ENCODE data around the gene CYTH1. TPM values are rescaled to one million over a fixed set of nuclear protein-coding genes. Genes with fewer than 3 reads are reported as not detected.

Gene CYTH1
- total RNA-seq, 1 donor from 2014 or later = 25.0 TPM

- Histone ChIP-seq H3K27ac (ENCODE audit: low read depth, low read length) (no peak overlapping the region), H3K79me2 (ENCODE audit: insufficient read depth, low read length) (peaks cover 20% of the 10 kb centered on the region), H3K27me3 (ENCODE audit: insufficient read depth, low read length) (no peaks in the 10 kb centered on the region), H3K4me3 (ENCODE audit: insufficient read depth, low read depth, low read length) (no peak overlapping the region), H3K4me2 (ENCODE audit: low read length) (no peak overlapping the region), H2AFZ (ENCODE audit: low read depth, low read length) (no peak overlapping the region), H3K4me1 (ENCODE audit: insufficient read depth, low read length) (peaks cover 24% of the 10 kb centered on the region), H4K20me1 (ENCODE audit: insufficient read depth, low read length) (peaks cover 9% of the 10 kb centered on the region), H3K9me3 (ENCODE audit: insufficient read depth, low read depth, low read length) (no peaks in the 10 kb centered on the region), H3K9ac (ENCODE audit: low read length) (no peak overlapping the region), H3K36me3 (ENCODE audit: insufficient read depth, low read length) (no peaks in the 10 kb centered on the region)
- H3K4me1 Mint-ChIP-seq (ENCODE audit: low read depth, unreplicated experiment) = peaks cover 20% of the 10 kb centered on the region
- no peaks in the 10 kb centered on the region for H3K9me3 Mint-ChIP-seq (ENCODE audit: unreplicated experiment)
- FAIRE-seq (no peak), DNase-seq (ENCODE audit: low read depth) (no peak)
- peaks cover 13% of the 10 kb centered on the region for H3K36me3 Mint-ChIP-seq (ENCODE audit: low read depth, unreplicated experiment)
- no peaks in the 10 kb centered on the region for H3K27me3 Mint-ChIP-seq (ENCODE audit: low read depth, unreplicated experiment)
- no peak overlapping the region for H3K4me3 Mint-ChIP-seq (ENCODE audit: unreplicated experiment)
- no peak overlapping the region for H3K27ac Mint-ChIP-seq (ENCODE audit: unreplicated experiment)
- TF ChIP-seq CTCF (IDR thresholded peaks at IDR 0.05; ENCODE audit: insufficient read depth, low read depth, low read length) (no peak), EZH2 (IDR thresholded peaks at IDR 0.05; ENCODE audit: insufficient read depth, low read length) (no peak)
Measured at GRCh38 chr17:78709751-78710181, 72.3 kb downstream of the CYTH1 start.

- Histone ChIP-seq H3K4me3 (ENCODE audit: insufficient read depth, low read depth, low read length) (no peak overlapping the region), H3K4me2 (ENCODE audit: low read length) (no peak overlapping the region), H3K9me3 (ENCODE audit: insufficient read depth, low read depth, low read length) (no peaks in the 10 kb centered on the region), H3K9ac (ENCODE audit: low read length) (no peak overlapping the region), H2AFZ (ENCODE audit: low read depth, low read length) (no peak overlapping the region), H3K4me1 (ENCODE audit: insufficient read depth, low read length) (peaks cover 24% of the 10 kb centered on the region), H3K27me3 (ENCODE audit: insufficient read depth, low read length) (no peaks in the 10 kb centered on the region), H3K36me3 (ENCODE audit: insufficient read depth, low read length) (no peaks in the 10 kb centered on the region), H4K20me1 (ENCODE audit: insufficient read depth, low read length) (peaks cover 4% of the 10 kb centered on the region), H3K27ac (ENCODE audit: low read depth, low read length) (no peak overlapping the region), H3K79me2 (ENCODE audit: insufficient read depth, low read length) (peaks cover 15% of the 10 kb centered on the region)
- no peak overlapping the region for H3K27ac Mint-ChIP-seq (ENCODE audit: unreplicated experiment)
- no peaks in the 10 kb centered on the region for H3K27me3 Mint-ChIP-seq (ENCODE audit: low read depth, unreplicated experiment)
- H3K9me3 Mint-ChIP-seq (ENCODE audit: unreplicated experiment) = no peaks in the 10 kb centered on the region
- no peak for TF ChIP-seq CTCF (IDR thresholded peaks at IDR 0.05; ENCODE audit: insufficient read depth, low read depth, low read length)
- TF ChIP-seq EZH2 (IDR thresholded peaks at IDR 0.05; ENCODE audit: insufficient read depth, low read length) = no peak
- FAIRE-seq = no peak
- H3K36me3 Mint-ChIP-seq (ENCODE audit: low read depth, unreplicated experiment) = peaks cover 13% of the 10 kb centered on the region
- H3K4me1 Mint-ChIP-seq (ENCODE audit: low read depth, unreplicated experiment) = peaks cover 17% of the 10 kb centered on the region
- no peak overlapping the region for H3K4me3 Mint-ChIP-seq (ENCODE audit: unreplicated experiment)
- DNase-seq (ENCODE audit: low read depth) = no peak
Measured at GRCh38 chr17:78709119-78709681, 72.9 kb downstream of the CYTH1 start.

GRCh38 chr17:78708510-78708973, 73.5 kb downstream of the CYTH1 start:
- Mint-ChIP-seq H3K27ac (ENCODE audit: unreplicated experiment) (peak overlapping the region; percentile 62), H3K4me1 (ENCODE audit: low read depth, unreplicated experiment) (peaks cover 17% of the 10 kb centered on the region), H3K36me3 (ENCODE audit: low read depth, unreplicated experiment) (peaks cover 13% of the 10 kb centered on the region), H3K27me3 (ENCODE audit: low read depth, unreplicated experiment) (no peaks in the 10 kb centered on the region), H3K9me3 (ENCODE audit: unreplicated experiment) (no peaks in the 10 kb centered on the region), H3K4me3 (ENCODE audit: unreplicated experiment) (no peak overlapping the region)
- no peak overlapping the region for H3K4me2 ChIP-seq (ENCODE audit: low read length)
- peaks cover 24% of the 10 kb centered on the region for H3K4me1 ChIP-seq (ENCODE audit: insufficient read depth, low read length)
- TF ChIP-seq EZH2 (IDR thresholded peaks at IDR 0.05; ENCODE audit: insufficient read depth, low read length) (no peak), CTCF (IDR thresholded peaks at IDR 0.05; ENCODE audit: insufficient read depth, low read depth, low read length) (peak; percentile 96)
- peak overlapping the region; percentile 15 for H3K9ac ChIP-seq (ENCODE audit: low read length)
- peak overlapping the region; percentile 88 for H3K27ac ChIP-seq (ENCODE audit: low read depth, low read length)
- H2AFZ ChIP-seq (ENCODE audit: low read depth, low read length) = no peak overlapping the region
- no peaks in the 10 kb centered on the region for H3K36me3 ChIP-seq (ENCODE audit: insufficient read depth, low read length)
- H3K9me3 ChIP-seq (ENCODE audit: insufficient read depth, low read depth, low read length) = no peaks in the 10 kb centered on the region
- no peak for FAIRE-seq
- peaks cover 12% of the 10 kb centered on the region for H3K79me2 ChIP-seq (ENCODE audit: insufficient read depth, low read length)
- peaks cover 3% of the 10 kb centered on the region for H4K20me1 ChIP-seq (ENCODE audit: insufficient read depth, low read length)
- DNase-seq (ENCODE audit: low read depth) = peak; percentile 59
- H3K4me3 ChIP-seq (ENCODE audit: insufficient read depth, low read depth, low read length) = no peak overlapping the region
- H3K27me3 ChIP-seq (ENCODE audit: insufficient read depth, low read length) = no peaks in the 10 kb centered on the region

All from astrocyte (in vitro differentiated cells and primary cell).